HG02571 (cell line): ENCODE data around the gene RBBP5.

Experiments
- ATAC-seq: cut with Tn5 transposase; IDR thresholded peaks from one replicate; pipeline ENCODE4 v1.9.1; 2021; ENCODE audit warnings: mild to moderate bottlenecking, moderate library complexity; ENCODE audit not compliant: unreplicated experiment

The RBBP5 gene

DNA sequence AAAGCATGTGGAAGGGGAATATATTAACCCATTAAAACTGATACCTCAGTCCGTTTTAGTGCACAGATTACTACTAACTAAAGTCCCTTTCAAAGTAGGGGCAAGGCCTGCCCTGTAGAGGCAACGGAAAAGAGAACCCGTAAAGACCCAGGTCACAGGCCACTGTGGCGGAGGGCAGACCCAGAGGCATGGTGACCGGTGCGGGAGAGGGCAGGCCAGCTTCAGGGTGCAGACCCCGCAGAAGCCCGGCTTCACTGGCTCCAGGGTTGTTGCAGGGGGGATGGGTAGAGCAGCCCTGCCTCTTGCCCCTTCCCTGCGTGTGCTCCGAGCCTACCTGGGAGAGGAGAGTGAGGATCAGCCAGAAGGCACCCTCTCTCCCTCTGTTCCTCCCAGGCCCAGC lies 61.0 kb downstream of the RBBP5 start:
- no peak for ATAC-seq

DNA sequence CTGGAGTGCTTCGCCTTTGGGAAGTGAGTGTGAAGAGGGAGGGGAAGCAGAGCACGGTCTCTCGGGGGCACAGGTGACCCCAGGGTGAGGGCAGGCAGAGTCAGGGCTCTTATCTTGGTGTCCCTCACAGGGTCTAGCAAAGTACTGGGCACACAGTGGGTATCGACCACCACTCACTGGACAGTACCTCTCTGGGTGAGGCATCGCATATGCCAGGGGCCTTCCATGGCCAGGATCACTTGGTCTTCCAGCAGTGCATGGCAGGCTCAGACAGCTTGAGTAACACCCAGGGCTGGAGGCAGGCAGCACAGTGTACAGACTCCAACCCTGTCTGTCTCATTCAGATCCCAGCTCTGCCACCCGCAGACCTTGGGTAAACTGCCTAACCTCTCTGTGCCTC lies 62.1 kb downstream of the RBBP5 start:
- no peak for ATAC-seq

DNA sequence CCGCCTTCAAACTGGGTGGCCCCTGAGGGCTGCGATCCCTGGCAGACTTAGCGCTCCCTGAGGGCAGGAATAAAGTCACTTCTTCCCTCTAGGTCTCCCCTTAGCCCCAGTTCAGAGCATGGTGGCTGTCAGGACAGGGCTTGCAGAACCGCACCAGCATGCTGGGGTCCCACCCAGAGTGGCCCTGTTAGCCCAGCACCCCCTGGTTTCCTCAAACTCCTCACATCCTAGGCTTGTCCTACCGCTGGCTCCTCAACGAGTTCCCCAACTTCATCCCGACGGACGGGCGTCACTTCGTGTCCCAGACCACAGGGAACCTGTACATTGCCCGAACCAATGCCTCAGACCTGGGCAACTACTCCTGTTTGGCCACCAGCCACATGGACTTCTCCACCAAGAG lies 62.9 kb downstream of the RBBP5 start:
- no peak for ATAC-seq

DNA sequence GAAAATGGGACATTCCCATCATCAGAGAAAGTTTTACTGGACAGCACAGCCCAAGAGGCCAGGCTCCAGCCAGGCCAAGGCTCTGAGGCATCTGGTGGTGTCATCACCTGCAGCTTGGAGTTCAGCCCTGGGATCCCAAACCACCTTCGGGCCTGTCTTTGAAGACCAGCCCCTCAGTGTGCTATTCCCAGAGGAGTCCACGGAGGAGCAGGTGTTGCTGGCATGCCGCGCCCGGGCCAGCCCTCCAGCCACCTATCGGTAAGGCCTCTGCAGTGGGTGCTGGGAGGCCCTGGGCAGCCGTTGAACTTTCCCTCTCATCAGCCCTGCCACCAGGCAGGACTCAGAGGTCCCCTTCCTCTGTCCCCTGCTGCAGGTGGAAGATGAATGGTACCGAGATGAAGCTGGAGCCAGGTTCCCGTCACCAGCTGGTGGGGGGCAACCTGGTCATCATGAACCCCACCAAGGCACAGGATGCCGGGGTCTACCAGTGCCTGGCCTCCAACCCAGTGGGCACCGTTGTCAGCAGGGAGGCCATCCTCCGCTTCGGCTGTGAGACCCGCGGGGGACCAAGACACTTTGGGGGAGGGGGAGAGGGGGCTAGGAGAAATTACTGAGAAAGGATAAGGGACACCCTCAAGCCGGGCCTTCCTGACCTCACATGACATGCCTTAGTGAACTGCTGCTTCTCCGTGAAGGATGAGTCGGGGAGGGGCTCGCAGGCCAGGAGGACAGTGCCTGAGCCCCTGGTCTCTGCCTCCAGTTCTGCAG lies 63.8 kb downstream of the RBBP5 start:
- no peak for ATAC-seq

DNA sequence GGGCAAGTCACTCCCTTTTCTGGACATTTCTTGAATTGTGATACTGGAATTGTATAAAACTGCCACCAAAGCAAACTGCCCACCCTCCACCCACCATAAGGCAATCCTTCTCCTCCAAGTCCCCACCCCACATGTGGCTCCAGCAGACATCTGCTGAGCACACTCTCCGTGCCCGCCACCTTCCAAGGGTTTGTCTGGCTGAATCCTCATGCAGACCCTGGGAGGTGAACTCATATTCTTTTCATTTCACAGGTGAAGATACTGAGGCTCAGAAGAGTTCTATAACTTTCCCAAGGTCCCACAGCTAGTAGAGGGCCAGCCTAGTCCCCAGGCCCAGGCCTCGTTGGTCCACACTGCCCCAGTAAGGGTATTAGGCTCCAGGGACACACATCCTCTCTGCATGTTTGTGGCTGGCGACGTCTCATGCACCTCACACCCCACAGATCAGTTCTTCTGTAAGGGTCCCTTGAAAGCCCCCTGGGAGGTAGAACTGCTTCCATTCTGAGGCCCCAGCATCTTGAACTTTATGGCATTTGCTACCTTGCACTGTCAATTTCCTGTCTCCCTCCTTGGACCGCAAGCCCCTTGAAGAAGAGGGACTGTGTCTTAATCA lies 64.7 kb downstream of the RBBP5 start:
- ATAC-seq: no peak

DNA sequence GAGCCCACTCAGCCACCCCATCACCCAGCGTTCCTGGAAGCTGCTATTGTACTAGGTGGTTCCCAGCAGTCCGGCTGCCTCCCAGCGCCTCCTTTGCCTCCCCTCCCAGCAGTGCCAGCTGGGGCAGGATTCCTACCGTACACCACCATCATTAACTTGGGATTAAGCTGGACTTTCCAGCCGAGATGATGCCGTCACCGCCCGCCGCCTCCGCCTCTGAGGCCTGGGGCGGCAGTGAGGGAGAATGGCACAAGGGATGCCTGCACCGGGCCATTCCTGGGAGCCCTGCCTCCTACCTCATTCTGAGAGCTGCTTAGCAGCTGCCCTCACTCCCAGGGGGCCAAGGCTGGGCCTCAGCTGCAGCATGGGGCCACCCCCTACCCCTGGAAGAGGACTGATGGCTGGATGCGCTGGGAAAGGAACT lies 65.6 kb downstream of the RBBP5 start:
- ATAC-seq: no peak

DNA sequence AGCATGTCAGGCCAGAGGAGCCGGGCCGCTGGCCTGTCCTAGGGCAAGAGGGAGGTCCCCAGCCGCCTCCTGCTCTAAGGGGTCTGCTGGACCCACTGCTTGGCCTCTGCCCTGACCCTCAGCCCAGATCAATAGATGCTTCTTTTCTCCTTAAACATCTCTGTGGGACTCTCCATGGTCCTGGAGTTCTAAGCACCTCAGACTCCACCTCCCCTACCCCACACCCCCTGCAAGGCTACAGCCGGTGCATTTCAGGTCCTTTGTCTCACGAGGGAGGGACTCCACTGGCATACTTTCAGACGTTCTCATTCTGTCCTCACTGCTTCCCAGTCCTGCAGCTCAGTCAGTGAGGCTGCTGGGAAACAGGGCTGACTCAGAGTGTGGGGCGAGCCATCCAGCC lies 67.8 kb downstream of the RBBP5 start:
- ATAC-seq: no peak

DNA sequence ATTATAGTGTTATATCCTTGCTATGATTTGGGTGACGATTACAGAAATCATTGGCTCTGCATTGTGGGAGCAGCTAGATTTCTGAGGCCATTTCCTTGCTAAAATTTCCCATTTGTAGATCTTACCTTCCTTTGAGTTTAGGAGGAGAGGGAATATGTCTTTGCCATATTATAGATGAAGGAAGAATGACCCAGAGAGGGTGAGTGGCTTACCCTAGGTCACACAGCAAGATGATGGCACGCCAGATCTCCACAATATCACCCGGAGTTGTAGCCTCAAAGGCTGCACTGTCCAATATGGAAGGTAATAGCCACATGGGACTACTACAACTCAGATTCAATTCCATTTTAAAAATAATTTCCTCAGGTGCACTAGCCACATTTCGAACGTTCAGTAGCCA lies 68.5 kb downstream of the RBBP5 start:
- no peak for ATAC-seq

DNA sequence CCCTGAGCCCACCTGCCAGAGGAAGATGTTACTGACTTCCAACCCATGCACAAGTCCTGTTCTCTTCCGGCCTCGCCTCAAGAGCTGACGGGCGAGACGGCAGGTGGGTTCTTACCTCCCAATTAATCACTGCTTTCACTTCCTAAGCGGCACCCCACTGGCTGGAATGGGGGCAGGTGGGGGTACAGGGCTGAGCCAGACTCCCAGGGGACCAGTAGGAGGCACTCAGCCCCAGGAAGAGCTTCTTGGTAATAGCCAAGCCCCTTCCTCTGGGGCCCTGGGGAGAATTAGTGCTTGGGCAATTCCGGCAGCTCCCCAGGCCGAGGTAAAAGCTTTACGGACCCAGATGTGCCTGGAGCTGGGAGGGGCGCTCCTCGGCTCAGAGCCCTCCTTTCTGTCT lies 69.1 kb downstream of the RBBP5 start:
- ATAC-seq: no peak

DNA sequence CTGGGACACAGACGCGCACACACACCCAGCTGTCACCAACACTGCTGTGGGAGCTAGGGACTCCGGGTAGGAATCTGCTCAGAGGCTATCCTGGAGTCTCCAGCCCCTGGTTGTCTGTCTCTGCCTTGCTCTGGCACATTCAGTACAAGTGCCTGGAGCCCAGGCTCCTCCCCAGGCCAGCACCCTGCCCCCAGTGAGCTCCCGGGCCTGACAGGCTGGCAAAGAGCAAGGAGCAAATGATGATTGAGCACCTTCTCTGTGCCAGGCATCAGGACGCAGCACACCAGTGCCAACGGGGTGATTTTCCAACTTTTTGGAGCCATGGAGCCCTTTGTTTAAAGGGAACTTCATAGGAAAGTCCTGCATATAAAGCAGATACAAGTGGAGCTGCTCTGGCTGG lies 72.3 kb downstream of the RBBP5 start:
- no peak for ATAC-seq

DNA sequence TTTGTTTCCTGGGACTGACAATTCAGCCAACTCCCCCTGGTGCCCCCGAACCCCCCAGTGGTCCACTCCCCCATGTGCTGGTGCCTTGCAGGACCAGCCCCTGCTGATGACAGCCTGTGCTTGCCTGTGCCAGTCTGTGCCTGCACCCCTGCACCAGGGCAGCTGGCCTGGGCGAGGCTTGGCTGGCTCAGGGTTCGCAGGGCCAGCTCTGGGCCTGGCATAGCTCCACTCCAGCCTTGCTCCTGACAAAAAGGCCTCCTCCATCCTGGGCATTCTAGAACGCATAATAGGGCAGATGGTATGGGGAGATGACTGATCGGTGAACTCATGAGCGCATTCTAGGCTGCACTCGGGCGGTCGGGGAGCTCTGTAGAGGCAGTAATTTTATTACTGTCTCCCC lies 73.4 kb downstream of the RBBP5 start:
- no peak for ATAC-seq

DNA sequence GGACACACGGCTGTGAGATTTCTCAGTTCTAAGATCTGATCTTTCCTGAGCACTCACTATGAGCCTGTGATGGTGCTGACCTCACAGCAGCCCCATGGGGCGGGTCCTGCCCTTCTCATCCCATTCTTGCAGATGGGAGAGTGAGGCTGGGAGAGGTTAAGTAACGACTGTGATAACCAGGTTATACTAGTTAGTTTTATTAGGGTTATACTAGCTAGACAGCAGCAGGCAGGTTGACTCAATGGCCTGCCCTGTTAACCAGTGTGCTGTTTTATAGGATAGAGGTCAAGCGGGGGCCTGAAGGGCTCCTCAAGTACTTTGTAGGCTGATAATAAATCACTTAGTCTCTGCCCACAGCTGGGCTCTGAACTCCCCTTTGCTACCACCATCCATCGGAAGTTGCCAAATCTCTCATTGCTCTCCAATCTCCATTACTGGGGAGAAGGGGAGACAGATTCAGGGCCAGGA lies 74.0 kb downstream of the RBBP5 start:
- no peak for ATAC-seq

DNA sequence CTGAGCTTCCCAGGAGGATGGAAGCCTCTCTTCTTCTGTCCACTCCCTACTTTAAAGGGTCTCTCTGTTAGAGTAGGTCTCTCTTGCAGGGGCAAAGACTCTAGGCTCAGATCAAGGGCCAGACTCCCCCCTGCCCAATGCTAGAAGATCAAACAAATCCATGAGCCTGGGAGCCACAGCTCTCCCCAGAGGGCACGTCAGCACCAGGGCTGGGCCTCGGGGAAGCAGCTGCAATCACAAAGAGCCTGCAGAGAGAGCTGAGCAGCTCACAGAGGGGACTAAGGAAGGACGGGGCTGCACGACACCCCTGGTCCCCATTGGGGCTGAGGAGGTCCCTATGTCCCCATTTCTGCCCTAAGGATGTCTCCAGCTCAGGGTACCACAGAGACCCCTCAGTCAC lies 74.9 kb downstream of the RBBP5 start:
- no peak for ATAC-seq

DNA sequence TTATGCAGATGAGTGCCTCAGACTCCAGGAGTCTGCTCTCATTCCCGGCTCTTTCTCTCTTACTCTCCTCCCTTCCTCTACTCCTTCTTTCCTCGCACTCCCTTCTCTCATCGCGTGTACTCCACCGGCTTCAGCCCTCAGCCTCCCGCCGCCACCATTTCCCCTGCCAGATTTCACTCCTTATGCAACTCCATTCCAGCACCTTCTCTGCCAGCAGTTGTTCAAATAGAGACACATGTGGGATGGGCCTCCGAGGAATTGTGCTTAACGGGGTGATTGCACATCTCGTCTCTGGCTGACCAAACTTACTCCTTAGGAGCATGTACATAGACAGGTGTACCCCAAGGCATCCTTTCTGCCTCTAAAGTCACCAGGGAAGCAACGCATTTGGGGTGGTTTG lies 76.6 kb downstream of the RBBP5 start:
- no peak for ATAC-seq

DNA sequence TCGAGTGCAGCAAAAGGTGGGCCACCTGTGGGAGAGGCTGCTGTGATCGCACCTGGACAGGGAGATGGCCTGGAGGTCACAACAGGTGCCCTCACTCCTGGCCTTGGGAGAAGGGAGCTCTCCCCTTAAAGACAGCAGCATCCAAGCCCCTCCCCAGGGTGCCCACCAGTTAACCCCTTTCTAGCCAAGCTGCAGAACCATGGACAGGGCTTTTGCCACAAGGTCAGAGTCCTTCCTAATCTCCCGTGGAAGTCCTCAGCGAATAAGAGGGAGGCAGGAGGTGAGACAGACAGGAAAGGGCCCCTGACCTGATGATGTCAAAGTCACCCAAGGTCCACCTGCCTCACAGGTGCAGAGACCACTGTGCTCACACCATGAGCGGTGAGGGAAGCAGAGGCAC lies 77.0 kb downstream of the RBBP5 start:
- no peak for ATAC-seq

DNA sequence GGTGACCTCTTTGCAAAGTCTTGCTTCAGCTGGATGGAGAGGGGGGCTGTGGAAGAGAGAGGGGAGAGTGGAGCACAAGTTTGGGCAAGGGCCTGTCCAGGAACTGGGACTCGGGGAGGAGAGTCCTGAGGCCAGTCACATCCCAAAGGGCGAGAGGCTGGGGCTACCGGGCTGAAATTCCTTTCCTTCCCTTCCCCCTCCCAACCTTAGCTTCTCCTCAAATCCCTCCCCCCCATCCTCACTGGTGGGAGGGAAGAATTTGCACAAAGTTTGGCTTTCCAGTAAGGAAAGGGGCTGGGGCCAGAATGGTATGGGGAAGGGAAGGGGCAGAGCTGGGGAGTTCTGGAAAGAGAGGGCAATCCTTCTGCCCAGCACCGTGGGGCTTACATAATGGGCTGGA lies 77.9 kb downstream of the RBBP5 start:
- no peak for ATAC-seq

DNA sequence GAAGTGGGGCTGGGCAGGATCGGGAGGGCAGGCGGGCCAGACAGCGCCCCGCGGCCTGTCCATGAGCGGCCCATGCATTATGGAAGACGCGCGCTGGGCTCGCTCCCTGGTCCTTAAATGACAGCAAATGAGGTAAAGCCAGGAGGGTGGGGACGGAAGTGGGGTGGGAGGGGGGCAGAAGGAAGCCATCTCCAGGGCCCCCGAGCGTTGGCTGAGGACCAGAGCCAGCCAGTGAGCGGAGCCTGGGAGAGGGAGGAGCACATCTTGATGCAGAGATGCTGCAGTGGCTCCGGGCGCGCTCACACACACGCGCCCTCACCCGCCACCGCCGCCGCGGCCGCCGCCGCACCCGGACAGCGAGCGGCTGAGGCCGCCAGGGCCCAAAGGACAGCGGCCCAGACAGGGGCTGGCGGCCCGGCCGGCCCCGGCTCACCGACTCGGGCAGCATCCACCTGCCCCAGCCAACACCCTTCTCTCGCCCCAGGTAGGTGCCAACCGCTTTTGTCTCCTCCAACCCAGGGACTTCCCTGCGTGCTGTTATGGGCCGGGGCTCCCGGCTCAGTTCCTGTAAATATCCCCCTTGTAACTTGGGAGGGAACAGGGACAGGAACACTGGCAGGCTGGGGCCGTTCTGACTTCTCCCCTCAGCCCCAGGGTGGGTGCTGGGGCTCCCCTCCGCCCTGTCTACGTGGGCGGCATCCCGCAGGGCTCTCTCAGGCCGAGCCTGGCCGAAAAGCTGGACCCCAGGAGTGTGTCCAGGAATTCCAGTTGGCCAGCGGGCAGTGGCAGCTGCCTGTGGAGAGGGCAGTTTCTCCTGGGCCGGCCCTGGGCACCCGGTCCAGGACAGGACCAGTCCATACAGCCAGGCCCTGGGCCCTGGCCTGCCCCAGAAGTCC lies 78.6 kb downstream of the RBBP5 start, which contains the start of gene CNTN2:
CNTN2 (plus strand) TSS at position 302 of the 896 bp plus-strand sequence. CDS start 9,974 bp downstream, outside the sequence.
- no peak for ATAC-seq

DNA sequence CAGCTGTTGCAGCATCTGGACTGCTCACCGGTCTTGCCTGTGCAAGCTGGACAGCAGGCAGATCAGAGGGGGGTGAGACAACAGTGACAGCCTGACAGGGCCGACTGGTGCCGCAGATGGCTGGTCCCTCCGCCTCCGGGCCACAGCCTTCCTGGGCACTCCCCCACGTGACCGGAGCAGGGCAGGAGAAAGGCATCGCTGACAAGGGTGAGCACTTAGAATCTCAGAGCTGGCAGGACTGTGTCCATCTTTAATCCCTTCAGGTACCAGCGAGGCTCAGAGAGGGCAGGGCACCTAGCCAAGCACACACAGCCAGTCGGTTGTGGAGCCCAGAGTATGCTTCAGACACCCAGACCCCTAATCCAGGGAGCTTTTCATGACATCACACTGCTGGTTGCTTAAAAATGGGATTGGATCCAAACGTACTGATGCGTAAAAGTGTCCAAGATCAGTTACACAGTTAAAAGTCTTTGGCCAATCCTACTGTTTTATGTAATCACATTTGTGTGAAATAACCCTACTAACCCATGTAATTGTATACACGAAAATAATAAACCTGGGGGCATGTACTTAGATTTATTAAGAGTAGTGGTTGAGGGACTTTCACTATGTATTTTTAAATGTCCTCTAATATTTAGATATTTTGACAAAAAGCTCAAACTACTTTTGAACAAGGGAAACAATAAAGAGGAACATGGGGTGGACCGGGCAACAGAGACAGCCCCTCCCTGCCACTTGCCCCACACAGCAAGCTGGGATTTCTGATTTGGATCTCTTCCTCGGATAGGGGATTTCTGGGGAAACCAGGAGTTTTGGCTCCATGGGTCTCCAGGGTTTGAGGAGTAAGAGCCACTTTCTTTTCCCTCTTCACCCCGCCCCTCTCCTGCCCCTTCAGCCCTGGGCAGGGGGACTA lies 79.5 kb downstream of the RBBP5 start:
- no peak for ATAC-seq

DNA sequence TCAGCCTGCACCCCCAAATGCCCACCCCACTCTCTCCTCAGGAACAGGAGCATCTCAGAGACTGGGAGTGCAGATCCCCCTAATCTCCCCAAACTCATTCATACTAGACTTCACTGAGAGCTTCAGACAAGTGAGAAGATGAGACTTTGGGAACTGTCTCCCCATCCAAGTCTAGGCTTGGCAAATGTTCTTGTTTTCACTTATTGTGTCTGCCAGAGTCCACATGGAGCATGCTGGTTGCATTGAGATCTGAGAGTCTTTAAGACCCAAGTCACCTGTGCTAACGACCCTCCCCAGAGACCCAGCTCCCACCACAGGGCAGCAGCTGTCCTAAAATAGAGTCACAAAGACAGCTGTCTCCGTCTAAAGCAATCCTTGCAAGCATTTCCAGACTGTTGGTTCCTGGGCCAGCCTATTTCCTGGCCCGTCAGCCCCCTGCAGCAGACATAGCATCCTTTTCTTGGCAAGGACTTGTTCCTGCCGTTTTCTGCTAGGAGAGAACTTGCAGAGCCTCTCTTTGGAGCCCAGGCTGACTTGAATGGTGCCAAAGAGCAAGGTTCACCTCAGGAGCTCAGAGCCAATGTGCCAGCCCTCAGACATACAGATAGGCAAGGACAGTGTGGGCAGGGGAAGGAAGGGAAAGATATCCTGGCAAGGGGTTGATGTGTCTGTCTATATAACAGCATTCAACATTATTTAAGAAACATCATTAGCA lies 80.6 kb downstream of the RBBP5 start:
- ATAC-seq: no peak
